ENCODE data around the gene CSMD2. TPM values are rescaled to one million over a fixed set of nuclear protein-coding genes. Genes with fewer than 3 reads are reported as not detected.

CSMD2 gene
- total RNA-seq, 1 donor from 2014 or later, result 2.6 TPM

GRCh38 chr1:33586106-33586505 lies 578.9 kb downstream of the CSMD2 start:
- Histone ChIP-seq H3K36me3 (no peaks in the 10 kb centered on the region), H3K79me2 (ENCODE audit: low read depth) (no peaks in the 10 kb centered on the region), H3K27ac (no peak overlapping the region), H2AFZ (replicated peaks) (no peak overlapping the region), H3K4me3 (no peak overlapping the region), H3F3A (ENCODE audit: low read depth) (no peaks in the 10 kb centered on the region), H3K9ac (no peak overlapping the region), H4K20me1 (ENCODE audit: low read depth) (no peaks in the 10 kb centered on the region), H3K27me3 (no peaks in the 10 kb centered on the region), H3K4me2 (no peak overlapping the region), H3K9me3 (ENCODE audit: low read depth) (no peaks in the 10 kb centered on the region), H3K4me1 (no peaks in the 10 kb centered on the region)
- H3K36me3 Mint-ChIP-seq, result no peaks in the 10 kb centered on the region
- TF ChIP-seq CTCF (IDR thresholded peaks at IDR 0.05), result no peak
- no peak for TF ChIP-seq EZH2phosphoT487 (IDR thresholded peaks at IDR 0.05)
- TF ChIP-seq EZH2 (IDR thresholded peaks at IDR 0.05), result no peak
- H3K27me3 Mint-ChIP-seq (ENCODE audit: insufficient read depth, low read depth), result no peaks in the 10 kb centered on the region
- H3K27ac Mint-ChIP-seq, result no peak overlapping the region
- no peaks in the 10 kb centered on the region for H3K9me3 Mint-ChIP-seq
- DNase-seq (ENCODE audit: low spot score), result no peak
- H3K4me1 Mint-ChIP-seq, result no peaks in the 10 kb centered on the region
- H3K4me3 Mint-ChIP-seq, result no peak overlapping the region

GRCh38 chr1:33583567-33583966 lies 581.5 kb downstream of the CSMD2 start:
- Histone ChIP-seq H3K27me3 (no peaks in the 10 kb centered on the region), H3F3A (ENCODE audit: low read depth) (no peaks in the 10 kb centered on the region), H3K27ac (no peak overlapping the region), H3K79me2 (ENCODE audit: low read depth) (no peaks in the 10 kb centered on the region), H3K4me3 (no peak overlapping the region), H2AFZ (replicated peaks) (no peak overlapping the region), H3K4me1 (no peaks in the 10 kb centered on the region), H3K9me3 (ENCODE audit: low read depth) (no peaks in the 10 kb centered on the region), H4K20me1 (ENCODE audit: low read depth) (no peaks in the 10 kb centered on the region), H3K9ac (no peak overlapping the region), H3K4me2 (no peak overlapping the region), H3K36me3 (no peaks in the 10 kb centered on the region)
- H3K27ac Mint-ChIP-seq, result no peak overlapping the region
- TF ChIP-seq CTCF (IDR thresholded peaks at IDR 0.05) (no peak), EZH2 (IDR thresholded peaks at IDR 0.05) (no peak), EZH2phosphoT487 (IDR thresholded peaks at IDR 0.05) (no peak)
- H3K4me1 Mint-ChIP-seq, result peaks cover 4% of the 10 kb centered on the region
- no peaks in the 10 kb centered on the region for H3K36me3 Mint-ChIP-seq
- DNase-seq (ENCODE audit: low spot score), result no peak
- H3K9me3 Mint-ChIP-seq, result no peaks in the 10 kb centered on the region
- H3K4me3 Mint-ChIP-seq, result no peak overlapping the region
- H3K27me3 Mint-ChIP-seq (ENCODE audit: insufficient read depth, low read depth), result peaks cover 3% of the 10 kb centered on the region

GRCh38 chr1:33578557-33579448 lies 586.2 kb downstream of the CSMD2 start:
- Histone ChIP-seq H3K9me3 (ENCODE audit: low read depth) (no peaks in the 10 kb centered on the region), H3K79me2 (ENCODE audit: low read depth) (no peaks in the 10 kb centered on the region), H3K27ac (no peak overlapping the region), H4K20me1 (ENCODE audit: low read depth) (no peaks in the 10 kb centered on the region), H3K36me3 (no peaks in the 10 kb centered on the region), H3K27me3 (no peaks in the 10 kb centered on the region), H3K4me3 (no peak overlapping the region), H3K9ac (no peak overlapping the region), H3F3A (ENCODE audit: low read depth) (peaks cover 7% of the 10 kb centered on the region), H2AFZ (replicated peaks) (no peak overlapping the region), H3K4me1 (peaks cover 15% of the 10 kb centered on the region), H3K4me2 (no peak overlapping the region)
- Mint-ChIP-seq H3K27ac (no peak overlapping the region), H3K27me3 (ENCODE audit: insufficient read depth, low read depth) (peaks cover 6% of the 10 kb centered on the region), H3K4me1 (peaks cover 7% of the 10 kb centered on the region), H3K36me3 (no peaks in the 10 kb centered on the region), H3K4me3 (no peak overlapping the region), H3K9me3 (no peaks in the 10 kb centered on the region)
- TF ChIP-seq EZH2 (IDR thresholded peaks at IDR 0.05) (no peak), EZH2phosphoT487 (IDR thresholded peaks at IDR 0.05) (no peak), CTCF (IDR thresholded peaks at IDR 0.05) (no peak)
- DNase-seq (ENCODE audit: low spot score), result peak; percentile 27

Measured in neural progenitor cell (in vitro differentiated cells).